Thyroid gland (tissue), 4 donors: ENCODE results near the gene GPC5.

Source experiments
- POLR2A ChIP-seq, 2 donors: fragments of 450-650 bp; IDR thresholded peaks; one replicate each; pipeline ENCODE4 v1.6.1; 2017; ENCODE audit warnings: antibody characterized with exemption in 2 of 2, mild to moderate bottlenecking in 2 of 2, moderate library complexity in 1 of 2
- TF ChIP-seq, protein P1 (sequence below), 6 experiments: fragments of 200-600 bp in 3 of 6; fragments of 450-650 bp in 3 of 6; sonication (generic) in 3 of 6; IDR thresholded peaks; one replicate each; pipeline ENCODE4 v1.5.1; 2016 to 2019; ENCODE audit warnings: antibody characterized with exemption in 6 of 6, mild to moderate bottlenecking in 2 of 6, inconsistent platforms in 1 of 6, moderate library complexity in 1 of 6

DNA sequence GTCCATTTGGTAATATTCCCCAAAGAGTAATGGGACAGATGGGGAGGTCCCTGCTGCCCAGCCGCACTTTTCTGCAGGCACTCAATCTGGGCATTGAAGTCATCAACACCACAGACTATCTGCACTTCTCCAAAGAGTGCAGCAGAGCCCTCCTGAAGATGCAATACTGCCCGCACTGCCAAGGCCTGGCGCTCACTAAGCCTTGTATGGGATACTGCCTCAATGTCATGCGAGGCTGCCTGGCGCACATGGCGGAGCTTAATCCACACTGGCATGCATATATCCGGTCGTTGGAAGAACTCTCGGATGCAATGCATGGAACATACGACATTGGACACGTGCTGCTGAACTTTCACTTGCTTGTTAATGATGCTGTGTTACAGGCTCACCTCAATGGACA, 295.0 kb downstream of the GPC5 start:
- TF ChIP-seq, protein P1, sequence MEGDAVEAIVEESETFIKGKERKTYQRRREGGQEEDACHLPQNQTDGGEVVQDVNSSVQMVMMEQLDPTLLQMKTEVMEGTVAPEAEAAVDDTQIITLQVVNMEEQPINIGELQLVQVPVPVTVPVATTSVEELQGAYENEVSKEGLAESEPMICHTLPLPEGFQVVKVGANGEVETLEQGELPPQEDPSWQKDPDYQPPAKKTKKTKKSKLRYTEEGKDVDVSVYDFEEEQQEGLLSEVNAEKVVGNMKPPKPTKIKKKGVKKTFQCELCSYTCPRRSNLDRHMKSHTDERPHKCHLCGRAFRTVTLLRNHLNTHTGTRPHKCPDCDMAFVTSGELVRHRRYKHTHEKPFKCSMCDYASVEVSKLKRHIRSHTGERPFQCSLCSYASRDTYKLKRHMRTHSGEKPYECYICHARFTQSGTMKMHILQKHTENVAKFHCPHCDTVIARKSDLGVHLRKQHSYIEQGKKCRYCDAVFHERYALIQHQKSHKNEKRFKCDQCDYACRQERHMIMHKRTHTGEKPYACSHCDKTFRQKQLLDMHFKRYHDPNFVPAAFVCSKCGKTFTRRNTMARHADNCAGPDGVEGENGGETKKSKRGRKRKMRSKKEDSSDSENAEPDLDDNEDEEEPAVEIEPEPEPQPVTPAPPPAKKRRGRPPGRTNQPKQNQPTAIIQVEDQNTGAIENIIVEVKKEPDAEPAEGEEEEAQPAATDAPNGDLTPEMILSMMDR (IDR thresholded peaks at IDR 0.05) = no peak
- TF ChIP-seq POLR2A (IDR thresholded peaks at IDR 0.05) = no peak
